Uterus (tissue), 2 donors: ENCODE results near the gene SLC35G1.

Experiments used
- POLR2A ChIP-seq, 2 donors: fragments of 450-650 bp; IDR thresholded peaks; one replicate each; pipeline ENCODE4 v1.6.1; 2016; ENCODE audit warnings: antibody characterized with exemption in 2 of 2, mild to moderate bottlenecking in 1 of 2, moderate library complexity in 1 of 2
- TF ChIP-seq, protein P1 (sequence below), 4 experiments: fragments of 200-600 bp in 2 of 4; fragments of 450-650 bp in 2 of 4; sonication (generic) in 2 of 4; IDR thresholded peaks; one replicate each; pipeline ENCODE4 v1.5.1; 2016 to 2019; ENCODE audit warnings: antibody characterized with exemption in 4 of 4, mild to moderate bottlenecking in 2 of 4, moderate library complexity in 1 of 4

DNA sequence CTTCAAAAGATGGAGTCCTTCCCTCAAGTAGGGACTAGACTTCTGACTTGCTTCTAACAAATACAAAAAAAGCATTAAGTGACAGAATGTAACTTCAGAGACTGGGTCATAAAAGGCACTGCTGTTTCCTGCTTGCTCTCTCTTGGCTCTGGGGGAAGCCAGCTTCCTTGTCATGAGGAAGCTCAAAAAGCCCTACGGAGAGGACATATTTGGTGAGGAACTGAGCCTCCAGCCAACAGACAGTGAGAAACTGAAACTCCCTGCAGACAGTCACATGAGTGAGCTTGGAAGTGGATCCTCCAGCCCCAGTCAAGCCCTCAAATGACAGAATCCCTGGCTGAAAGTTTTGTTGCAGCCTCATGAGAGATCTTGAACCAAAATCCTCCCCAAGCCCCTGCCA is 26.3 kb upstream of the SLC35G1 start:
- TF ChIP-seq, protein P1, sequence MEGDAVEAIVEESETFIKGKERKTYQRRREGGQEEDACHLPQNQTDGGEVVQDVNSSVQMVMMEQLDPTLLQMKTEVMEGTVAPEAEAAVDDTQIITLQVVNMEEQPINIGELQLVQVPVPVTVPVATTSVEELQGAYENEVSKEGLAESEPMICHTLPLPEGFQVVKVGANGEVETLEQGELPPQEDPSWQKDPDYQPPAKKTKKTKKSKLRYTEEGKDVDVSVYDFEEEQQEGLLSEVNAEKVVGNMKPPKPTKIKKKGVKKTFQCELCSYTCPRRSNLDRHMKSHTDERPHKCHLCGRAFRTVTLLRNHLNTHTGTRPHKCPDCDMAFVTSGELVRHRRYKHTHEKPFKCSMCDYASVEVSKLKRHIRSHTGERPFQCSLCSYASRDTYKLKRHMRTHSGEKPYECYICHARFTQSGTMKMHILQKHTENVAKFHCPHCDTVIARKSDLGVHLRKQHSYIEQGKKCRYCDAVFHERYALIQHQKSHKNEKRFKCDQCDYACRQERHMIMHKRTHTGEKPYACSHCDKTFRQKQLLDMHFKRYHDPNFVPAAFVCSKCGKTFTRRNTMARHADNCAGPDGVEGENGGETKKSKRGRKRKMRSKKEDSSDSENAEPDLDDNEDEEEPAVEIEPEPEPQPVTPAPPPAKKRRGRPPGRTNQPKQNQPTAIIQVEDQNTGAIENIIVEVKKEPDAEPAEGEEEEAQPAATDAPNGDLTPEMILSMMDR (IDR thresholded peaks at IDR 0.05), result no peak
- TF ChIP-seq POLR2A (IDR thresholded peaks at IDR 0.05), result no peak
